Effector memory CD4-positive, alpha-beta T cell (primary cell): ENCODE results near the gene PNO1.

Experiments
- DNase-seq, 3 donors: peaks; one replicate each; pipeline ENCODE4 v3.0.0-alpha.2; 2020
- H3K27ac ChIP-seq: 2 replicates; pipeline ENCODE4 v1.7.0; 2013; ENCODE audit warnings: mild to moderate bottlenecking, low read length, moderate library complexity; ENCODE audit not compliant: insufficient read depth, poor library complexity, severe bottlenecking
- H3K27me3 ChIP-seq: replicated peaks from 2 replicates; pipeline ENCODE4 v1.7.0; 2013; ENCODE audit warnings: mild to moderate bottlenecking, low read length; ENCODE audit not compliant: insufficient read depth, control insufficient read depth, poor library complexity, severe bottlenecking
- H3K36me3 ChIP-seq: 2 replicates; pipeline ENCODE4 v1.7.0; 2013; ENCODE audit warnings: mild to moderate bottlenecking, low read length, moderate library complexity; ENCODE audit not compliant: control insufficient read depth, insufficient read depth
- H3K4me1 ChIP-seq: 2 replicates; pipeline ENCODE4 v1.7.0; 2013; ENCODE audit warnings: low read length, mild to moderate bottlenecking; ENCODE audit not compliant: control insufficient read depth, insufficient read depth, poor library complexity, severe bottlenecking
- H3K4me3 ChIP-seq: 2 replicates; pipeline ENCODE4 v1.7.0; 2013; ENCODE audit warnings: low read length, low read depth, mild to moderate bottlenecking; ENCODE audit not compliant: insufficient read depth, poor library complexity, severe bottlenecking
- H3K9me3 ChIP-seq: 2 replicates; pipeline ENCODE4 v1.7.0; 2013; ENCODE audit warnings: mild to moderate bottlenecking, low read length, moderate library complexity; ENCODE audit not compliant: control insufficient read depth

The PNO1 gene

GRCh38 chr2:68155618-68156017 lies 2.1 kb upstream of the PNO1 start:
- no peaks in the 10 kb centered on the region for H3K27me3 ChIP-seq
- H3K4me3 ChIP-seq, result no peak overlapping the region
- H3K4me1 ChIP-seq, result peaks cover 24% of the 10 kb centered on the region
- no peak overlapping the region for H3K27ac ChIP-seq
- no peaks in the 10 kb centered on the region for H3K9me3 ChIP-seq
- peaks cover 6% of the 10 kb centered on the region for H3K36me3 ChIP-seq
- DNase-seq, result no peak

GRCh38 chr2:68156419-68156818 lies 1.3 kb upstream of the PNO1 start:
- Histone ChIP-seq H3K27ac (no peak overlapping the region), H3K27me3 (no peaks in the 10 kb centered on the region), H3K9me3 (no peaks in the 10 kb centered on the region), H3K36me3 (peaks cover 13% of the 10 kb centered on the region), H3K4me3 (peak overlapping the region; percentile 93), H3K4me1 (peaks cover 24% of the 10 kb centered on the region)
- no peak for DNase-seq

GRCh38 chr2:68157002-68157401 lies 686 bp upstream of the PNO1 start:
- Histone ChIP-seq H3K4me1 (peaks cover 24% of the 10 kb centered on the region), H3K9me3 (no peaks in the 10 kb centered on the region), H3K4me3 (peak overlapping the region; percentile 93), H3K36me3 (peaks cover 15% of the 10 kb centered on the region), H3K27ac (peak overlapping the region; percentile 94), H3K27me3 (no peaks in the 10 kb centered on the region)
- DNase-seq, result no peak

- Histone ChIP-seq H3K9me3 (no peaks in the 10 kb centered on the region), H3K4me1 (peaks cover 18% of the 10 kb centered on the region), H3K36me3 (peaks cover 24% of the 10 kb centered on the region), H3K27me3 (no peaks in the 10 kb centered on the region), H3K4me3 (peak overlapping the region; percentile 93), H3K27ac (peak overlapping the region; percentile 94)
- no peak for DNase-seq
Observed at GRCh38 chr2:68158134-68158447, 403 bp downstream of the PNO1 start.

DNA sequence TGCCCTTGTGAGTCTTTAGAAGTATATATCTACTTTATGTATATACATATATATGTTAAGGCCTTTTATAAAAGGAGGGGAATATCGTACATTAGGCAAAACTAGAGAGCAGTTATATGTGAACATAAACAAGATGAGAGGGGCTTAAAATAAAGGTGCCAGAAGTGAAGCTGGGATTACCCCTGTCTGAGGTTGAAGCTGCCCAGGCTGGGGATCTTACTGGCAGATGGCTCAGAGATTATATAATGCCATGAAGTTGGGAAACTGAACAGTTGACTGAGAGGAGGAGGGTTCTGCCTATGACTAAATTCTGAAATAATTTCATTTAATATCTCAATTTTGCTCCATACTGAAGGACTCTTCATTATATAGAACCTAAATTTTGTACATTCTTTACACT lies 6.0 kb downstream of the PNO1 start:
- DNase-seq, result no peak
- Histone ChIP-seq H3K9me3 (no peaks in the 10 kb centered on the region), H3K27ac (no peak overlapping the region), H3K36me3 (peaks cover 47% of the 10 kb centered on the region), H3K4me3 (no peak overlapping the region), H3K27me3 (no peaks in the 10 kb centered on the region), H3K4me1 (peaks cover 9% of the 10 kb centered on the region)

- peaks cover 39% of the 10 kb centered on the region for H3K36me3 ChIP-seq
- H3K4me3 ChIP-seq, result no peak overlapping the region
- no peaks in the 10 kb centered on the region for H3K9me3 ChIP-seq
- no peak overlapping the region for H3K27ac ChIP-seq
- DNase-seq, result no peak
- no peaks in the 10 kb centered on the region for H3K4me1 ChIP-seq
- H3K27me3 ChIP-seq, result no peaks in the 10 kb centered on the region
Observed at GRCh38 chr2:68167186-68167585, 9.5 kb downstream of the PNO1 start.

DNA sequence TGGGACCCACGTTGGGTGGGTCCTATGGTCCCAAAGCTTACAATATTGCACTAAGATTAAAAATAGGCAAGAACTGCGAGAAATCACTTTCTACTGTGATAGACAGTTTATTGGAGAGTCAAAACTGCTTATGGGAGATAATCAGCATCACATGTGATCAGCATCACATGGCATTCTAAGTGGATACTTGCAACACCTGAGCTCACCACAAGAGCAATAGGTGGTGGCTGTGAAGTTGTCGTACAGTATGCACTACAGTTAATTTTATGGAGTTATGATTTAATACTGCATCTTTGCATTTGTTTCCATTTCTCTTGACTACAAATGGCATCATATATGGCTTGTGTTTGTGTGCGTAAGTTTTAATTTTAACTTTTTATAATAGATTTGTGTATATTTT lies 11.6 kb downstream of the PNO1 start:
- Histone ChIP-seq H3K4me1 (no peaks in the 10 kb centered on the region), H3K27ac (no peak overlapping the region), H3K36me3 (peaks cover 31% of the 10 kb centered on the region), H3K4me3 (no peak overlapping the region), H3K9me3 (no peaks in the 10 kb centered on the region), H3K27me3 (no peaks in the 10 kb centered on the region)
- no peak for DNase-seq

DNA sequence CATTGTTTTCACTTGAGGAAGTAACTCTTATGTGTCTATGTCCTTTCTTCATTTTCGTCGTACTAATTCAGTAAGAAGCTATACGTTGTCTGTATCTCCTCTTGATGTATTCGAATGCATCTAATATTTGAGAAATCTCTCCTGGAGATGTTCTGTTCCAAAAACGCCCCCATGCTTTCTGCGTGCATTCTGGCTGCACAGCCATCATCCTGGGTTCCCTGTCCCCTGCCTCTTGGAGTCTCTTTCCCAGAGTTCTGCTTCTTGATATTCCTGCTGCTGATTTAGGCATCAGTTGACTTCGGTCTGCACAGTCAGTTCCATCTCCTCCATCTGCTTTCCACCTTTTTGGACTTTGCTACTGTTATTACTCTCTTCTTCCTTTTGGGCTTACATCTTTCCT lies 13.5 kb downstream of the PNO1 start:
- H3K36me3 ChIP-seq, result peaks cover 27% of the 10 kb centered on the region
- DNase-seq, result no peak
- H3K27ac ChIP-seq, result no peak overlapping the region
- no peaks in the 10 kb centered on the region for H3K9me3 ChIP-seq
- H3K4me3 ChIP-seq, result no peak overlapping the region
- no peaks in the 10 kb centered on the region for H3K4me1 ChIP-seq
- no peaks in the 10 kb centered on the region for H3K27me3 ChIP-seq

- no peaks in the 10 kb centered on the region for H3K9me3 ChIP-seq
- H3K4me1 ChIP-seq, result no peaks in the 10 kb centered on the region
- H3K36me3 ChIP-seq, result peaks cover 26% of the 10 kb centered on the region
- no peak overlapping the region for H3K27ac ChIP-seq
- no peak for DNase-seq
- H3K4me3 ChIP-seq, result no peak overlapping the region
- no peaks in the 10 kb centered on the region for H3K27me3 ChIP-seq
Observed at GRCh38 chr2:68171684-68172083, 14.0 kb downstream of the PNO1 start.

- H3K36me3 ChIP-seq, result peaks cover 34% of the 10 kb centered on the region
Observed at GRCh38 chr2:68172521-68172920, 14.8 kb downstream of the PNO1 start.

More at GRCh38 chr2:68172521-68172920, 14.8 kb downstream of the PNO1 start:
- Histone ChIP-seq H3K27ac (no peak overlapping the region), H3K27me3 (no peaks in the 10 kb centered on the region), H3K4me3 (no peak overlapping the region), H3K9me3 (no peaks in the 10 kb centered on the region), H3K4me1 (no peaks in the 10 kb centered on the region)
- no peak for DNase-seq
